NCI-H1694 treated with DMSO at 0.1 percent for 48 hours (cell line): ENCODE results near the gene IFNA14.
"Not testable (repeated sequence)": the region's sequence is repeated elsewhere in the genome, so short reads cannot be mapped to it uniquely, and the experiment has no call there.

ENCODE experiments used
- DNase-seq: peaks from one replicate; lab custom pipeline; 2025; lab: John Stamatoyannopoulos, UW

Gene IFNA14

GRCh38 chr9:21213411-21214326, 26.1 kb downstream of the IFNA14 start:
- peak; percentile 1 for DNase-seq

- DNase-seq, result not testable (repeated sequence)
Measured at GRCh38 chr9:21212160-21212559, 27.6 kb downstream of the IFNA14 start.

- DNase-seq, result not testable (repeated sequence)
Measured at GRCh38 chr9:21210782-21211181, 29.0 kb downstream of the IFNA14 start.

GRCh38 chr9:21210311-21210710, 29.5 kb downstream of the IFNA14 start:
- DNase-seq, result no peak

GRCh38 chr9:21207043-21207442, 32.8 kb downstream of the IFNA14 start, which contains the start of gene IFNA10:
IFNA10 (minus strand) TSS chr9:21207143; CDS start chr9:21207097, 46 bp downstream.
- not testable (repeated sequence) for DNase-seq

GRCh38 chr9:21205204-21205603, 34.6 kb downstream of the IFNA14 start:
- DNase-seq, result no peak

GRCh38 chr9:21202105-21202504, 37.7 kb downstream of the IFNA14 start, which contains the start of gene IFNA7:
IFNA7 (minus strand) TSS chr9:21202205; CDS start chr9:21202165, 40 bp downstream.
- not testable (repeated sequence) for DNase-seq

- DNase-seq, result peak; percentile 15
Measured at GRCh38 chr9:21194867-21195776, 44.7 kb downstream of the IFNA14 start.
